HEK293 (cell line): ENCODE results near the gene TIGD1.

Source experiments
- CTCF ChIA-PET: fragments of 350-600 bp; formaldehyde crosslinking; extraction: SDS; loops from one replicate; lab custom pipeline; 2021; ENCODE audit warnings: antibody characterized with exemption; lab: Yijun Ruan, JAX
- POLR2A ChIA-PET: fragments of 300-600 bp; formaldehyde crosslinking; extraction: SDS; loops from one replicate; lab custom pipeline; 2020; ENCODE audit warnings: antibody characterized with exemption, inconsistent platforms; lab: Yijun Ruan, JAX
- H3K27ac ChIP-seq: fragments of 200-500 bp; sonication (Bioruptor generic); 2 replicates; pipeline ENCODE4 v1.5.1; 2014; ENCODE audit warnings: low read depth, low read length, control low read depth, inconsistent platforms; ENCODE audit errors: extremely low read depth
- H3K36me3 ChIP-seq, 2 experiments: fragments of 200-500 bp in 1 of 2; sonication (Bioruptor generic) in 1 of 2; 1 replicate in 1 of 2; 2 replicates in 1 of 2; pipeline ENCODE4 v1.5.1; 2014 to 2017; ENCODE audit warnings: inconsistent platforms in 2 of 2, low read length in 2 of 2; ENCODE audit not compliant: control insufficient read depth in 2 of 2, insufficient read depth in 1 of 2
- H3K4me1 ChIP-seq: fragments of 200-500 bp; sonication (Bioruptor generic); 2 replicates; pipeline ENCODE4 v1.5.1; 2014; ENCODE audit warnings: mild to moderate bottlenecking, low read length, inconsistent platforms; ENCODE audit not compliant: control insufficient read depth, insufficient read depth
- H3K4me3 ChIP-seq: 2 replicates; pipeline ENCODE4 v1.5.1; 2011; ENCODE audit warnings: low read depth, mild to moderate bottlenecking, control low read depth, low read length, moderate library complexity
- H3K9me3 ChIP-seq: fragments of 200-500 bp; sonication (Bioruptor generic); 2 replicates; pipeline ENCODE4 v1.5.1; 2014; ENCODE audit warnings: low read depth, low read length, inconsistent platforms; ENCODE audit not compliant: control insufficient read depth, insufficient read depth
- EGR2 ChIP-seq: fragments of 450-650 bp; formaldehyde crosslinking; IDR thresholded peaks from 2 replicates; pipeline ENCODE4 v1.5.1; 2016; ENCODE audit warnings: low read depth, missing biosample characterization, missing genetic modification characterization
- GLIS1 ChIP-seq: fragments of 450-650 bp; formaldehyde crosslinking; IDR thresholded peaks from 2 replicates; pipeline ENCODE4 v1.5.1; 2016; ENCODE audit warnings: missing biosample characterization, missing genetic modification characterization
- KLF17 ChIP-seq: fragments of 450-650 bp; formaldehyde crosslinking; IDR thresholded peaks from 2 replicates; pipeline ENCODE4 v1.5.1; 2016; ENCODE audit warnings: missing biosample characterization, missing genetic modification characterization
- KLF8 ChIP-seq: fragments of 450-650 bp; formaldehyde crosslinking; IDR thresholded peaks from 2 replicates; pipeline ENCODE4 v1.5.1; 2016; ENCODE audit warnings: missing biosample characterization, missing genetic modification characterization
- ZBTB48 ChIP-seq: fragments of 450-650 bp; formaldehyde crosslinking; IDR thresholded peaks from 2 replicates; pipeline ENCODE4 v1.5.1; 2016; ENCODE audit warnings: missing biosample characterization, missing genetic modification characterization
- ZNF175 ChIP-seq: fragments of 450-650 bp; formaldehyde crosslinking; IDR thresholded peaks from 2 replicates; pipeline ENCODE4 v1.5.1; 2016; ENCODE audit warnings: missing biosample characterization, missing genetic modification characterization
- ZNF26 ChIP-seq: fragments of 450-650 bp; formaldehyde crosslinking; IDR thresholded peaks from 2 replicates; pipeline ENCODE4 v1.5.1; 2016; ENCODE audit warnings: missing biosample characterization, missing genetic modification characterization
- ZNF394 ChIP-seq: fragments of 450-650 bp; formaldehyde crosslinking; IDR thresholded peaks from 2 replicates; pipeline ENCODE4 v1.5.1; 2016; ENCODE audit warnings: missing biosample characterization, missing genetic modification characterization, mild to moderate bottlenecking, moderate library complexity, borderline replicate concordance
- ZNF658 ChIP-seq: fragments of 450-650 bp; formaldehyde crosslinking; IDR thresholded peaks from 2 replicates; pipeline ENCODE4; 2016; ENCODE audit warnings: missing biosample characterization, missing genetic modification characterization
- ZNF701 ChIP-seq: fragments of 450-650 bp; formaldehyde crosslinking; IDR thresholded peaks from 2 replicates; pipeline ENCODE4 v1.5.1; 2016; ENCODE audit warnings: missing biosample characterization, missing genetic modification characterization
- ZNF747 ChIP-seq: fragments of 450-650 bp; formaldehyde crosslinking; IDR thresholded peaks from 2 replicates; pipeline ENCODE4 v1.5.1; 2016; ENCODE audit warnings: missing biosample characterization, missing genetic modification characterization
- ZNF830 ChIP-seq: fragments of 450-650 bp; IDR thresholded peaks from 2 replicates; pipeline ENCODE4 v1.5.0; 2018; ENCODE audit warnings: missing biosample characterization, missing genetic modification characterization, low read depth, mild to moderate bottlenecking, moderate library complexity
- ZNF843 ChIP-seq: fragments of 450-650 bp; formaldehyde crosslinking; IDR thresholded peaks from 2 replicates; pipeline ENCODE4 v1.5.1; 2016; ENCODE audit warnings: missing biosample characterization, missing genetic modification characterization
- ZSCAN4 ChIP-seq: fragments of 450-650 bp; formaldehyde crosslinking; IDR thresholded peaks from 2 replicates; pipeline ENCODE4 v1.5.1; 2017; ENCODE audit warnings: missing biosample characterization, missing genetic modification characterization
- TF ChIP-seq, protein P1 (sequence below): fragments of 450-650 bp; formaldehyde crosslinking; IDR thresholded peaks from 2 replicates; pipeline ENCODE4 v1.5.1; 2016; ENCODE audit warnings: missing biosample characterization, missing genetic modification characterization, borderline replicate concordance
- TF ChIP-seq, protein P2 (sequence below): fragments of 450-650 bp; formaldehyde crosslinking; IDR thresholded peaks from 2 replicates; pipeline ENCODE4 v1.5.1; 2017; ENCODE audit warnings: missing biosample characterization, missing genetic modification characterization
- TF ChIP-seq, protein P3 (sequence below): fragments of 450-650 bp; formaldehyde crosslinking; IDR thresholded peaks from 2 replicates; pipeline ENCODE4 v1.5.1; 2016; ENCODE audit warnings: missing biosample characterization, missing genetic modification characterization

Gene TIGD1

DNA sequence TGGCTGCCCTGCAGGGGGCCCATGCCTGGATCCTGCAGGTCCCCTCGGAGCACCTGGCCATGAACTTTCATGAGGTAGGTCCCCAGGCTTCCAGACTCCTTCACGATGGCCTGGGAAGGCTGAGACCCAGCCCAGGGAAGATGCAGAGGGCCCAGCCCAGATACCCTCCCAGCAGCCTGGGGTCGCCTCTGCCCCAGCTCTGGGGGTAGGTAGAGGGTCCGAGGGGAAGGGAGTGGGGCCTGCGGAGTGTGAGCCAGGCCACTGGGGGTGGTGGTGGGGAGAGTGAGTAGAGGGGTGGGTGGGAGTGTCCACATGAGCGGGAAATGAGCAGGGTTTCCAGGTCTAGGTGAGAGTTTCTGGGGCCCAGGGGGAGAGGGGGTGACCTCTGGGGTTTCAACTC, 25.6 kb downstream of the TIGD1 start (continued):
- TF ChIP-seq, protein P1, sequence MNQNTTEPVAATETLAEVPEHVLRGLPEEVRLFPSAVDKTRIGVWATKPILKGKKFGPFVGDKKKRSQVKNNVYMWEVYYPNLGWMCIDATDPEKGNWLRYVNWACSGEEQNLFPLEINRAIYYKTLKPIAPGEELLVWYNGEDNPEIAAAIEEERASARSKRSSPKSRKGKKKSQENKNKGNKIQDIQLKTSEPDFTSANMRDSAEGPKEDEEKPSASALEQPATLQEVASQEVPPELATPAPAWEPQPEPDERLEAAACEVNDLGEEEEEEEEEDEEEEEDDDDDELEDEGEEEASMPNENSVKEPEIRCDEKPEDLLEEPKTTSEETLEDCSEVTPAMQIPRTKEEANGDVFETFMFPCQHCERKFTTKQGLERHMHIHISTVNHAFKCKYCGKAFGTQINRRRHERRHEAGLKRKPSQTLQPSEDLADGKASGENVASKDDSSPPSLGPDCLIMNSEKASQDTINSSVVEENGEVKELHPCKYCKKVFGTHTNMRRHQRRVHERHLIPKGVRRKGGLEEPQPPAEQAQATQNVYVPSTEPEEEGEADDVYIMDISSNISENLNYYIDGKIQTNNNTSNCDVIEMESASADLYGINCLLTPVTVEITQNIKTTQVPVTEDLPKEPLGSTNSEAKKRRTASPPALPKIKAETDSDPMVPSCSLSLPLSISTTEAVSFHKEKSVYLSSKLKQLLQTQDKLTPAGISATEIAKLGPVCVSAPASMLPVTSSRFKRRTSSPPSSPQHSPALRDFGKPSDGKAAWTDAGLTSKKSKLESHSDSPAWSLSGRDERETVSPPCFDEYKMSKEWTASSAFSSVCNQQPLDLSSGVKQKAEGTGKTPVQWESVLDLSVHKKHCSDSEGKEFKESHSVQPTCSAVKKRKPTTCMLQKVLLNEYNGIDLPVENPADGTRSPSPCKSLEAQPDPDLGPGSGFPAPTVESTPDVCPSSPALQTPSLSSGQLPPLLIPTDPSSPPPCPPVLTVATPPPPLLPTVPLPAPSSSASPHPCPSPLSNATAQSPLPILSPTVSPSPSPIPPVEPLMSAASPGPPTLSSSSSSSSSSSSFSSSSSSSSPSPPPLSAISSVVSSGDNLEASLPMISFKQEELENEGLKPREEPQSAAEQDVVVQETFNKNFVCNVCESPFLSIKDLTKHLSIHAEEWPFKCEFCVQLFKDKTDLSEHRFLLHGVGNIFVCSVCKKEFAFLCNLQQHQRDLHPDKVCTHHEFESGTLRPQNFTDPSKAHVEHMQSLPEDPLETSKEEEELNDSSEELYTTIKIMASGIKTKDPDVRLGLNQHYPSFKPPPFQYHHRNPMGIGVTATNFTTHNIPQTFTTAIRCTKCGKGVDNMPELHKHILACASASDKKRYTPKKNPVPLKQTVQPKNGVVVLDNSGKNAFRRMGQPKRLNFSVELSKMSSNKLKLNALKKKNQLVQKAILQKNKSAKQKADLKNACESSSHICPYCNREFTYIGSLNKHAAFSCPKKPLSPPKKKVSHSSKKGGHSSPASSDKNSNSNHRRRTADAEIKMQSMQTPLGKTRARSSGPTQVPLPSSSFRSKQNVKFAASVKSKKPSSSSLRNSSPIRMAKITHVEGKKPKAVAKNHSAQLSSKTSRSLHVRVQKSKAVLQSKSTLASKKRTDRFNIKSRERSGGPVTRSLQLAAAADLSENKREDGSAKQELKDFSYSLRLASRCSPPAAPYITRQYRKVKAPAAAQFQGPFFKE (tag by site-specific recombination): no peak
- no peak for TF ChIP-seq ZNF175
- no peak for TF ChIP-seq ZNF701 (tag by site-specific recombination)
- TF ChIP-seq ZNF658 (tag by site-specific recombination): no peak
- no peak for TF ChIP-seq ZSCAN4
- TF ChIP-seq KLF17 (tag by site-specific recombination): no peak
- TF ChIP-seq ZNF843 (tag by site-specific recombination): no peak
- TF ChIP-seq ZNF747 (tag by site-specific recombination): no peak

DNA sequence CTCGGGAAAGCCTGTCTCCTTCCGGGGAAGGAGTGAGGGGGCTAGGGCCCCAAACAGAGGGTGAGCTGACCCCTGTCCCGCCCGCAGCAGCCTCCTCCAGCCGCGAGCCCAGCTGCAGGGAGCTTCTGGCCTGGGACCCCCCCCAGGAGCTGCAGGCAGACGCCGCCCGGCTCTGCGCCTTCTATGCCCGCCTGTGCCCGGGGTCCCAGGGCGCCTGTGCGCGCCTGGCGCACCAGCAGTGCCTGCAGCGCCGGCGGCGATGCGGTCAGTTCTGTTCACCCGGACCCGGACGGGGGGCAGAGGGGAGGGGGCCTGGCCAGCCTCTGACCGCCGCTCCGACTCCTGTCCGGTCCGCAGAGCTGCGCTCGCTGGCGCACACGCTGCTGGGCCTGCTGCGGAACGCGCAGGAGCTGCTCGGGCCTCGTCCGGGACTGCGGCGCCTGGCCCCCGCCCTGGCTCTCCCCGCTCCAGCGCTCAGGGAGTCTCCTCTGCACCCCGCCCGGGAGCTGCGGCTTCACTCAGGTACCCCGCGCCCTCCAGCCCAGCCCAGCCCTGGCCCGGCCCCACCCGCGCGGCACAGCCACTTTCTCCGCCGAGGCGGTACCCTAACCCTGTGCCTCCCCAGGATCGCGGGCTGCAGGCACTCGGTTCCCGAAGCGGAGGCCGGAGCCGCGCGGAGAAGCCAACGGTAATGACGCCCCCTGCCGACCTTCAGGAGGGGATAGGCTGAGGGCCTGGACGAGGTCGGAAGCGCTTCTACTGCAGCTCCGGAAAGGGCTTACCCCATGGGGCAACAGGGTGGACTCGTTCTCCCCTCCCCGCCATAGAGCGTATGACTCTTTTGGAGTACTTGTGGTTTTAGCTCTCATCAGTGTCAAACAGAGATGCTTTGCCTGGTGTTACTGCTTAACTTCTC, 26.4 kb downstream of the TIGD1 start:
- Histone ChIP-seq H3K27ac (peak overlapping the region; percentile 24; the same call in 1 of the 2 replicates), H3K36me3 (no peaks in the 10 kb centered on the region), H3K4me3 (peak overlapping the region; percentile 43), H3K4me1 (no peaks in the 10 kb centered on the region; the same call in 1 of the 2 replicates), H3K9me3 (no peaks in the 10 kb centered on the region)
- CTCF ChIA-PET: interaction anchor here (0.6 to 4.9 kb wide), 24 partner anchors 8 to 1465 kb away, joined by 3 to 77 read pairs (median 3); partner anchors contain the start of gene ECEL1
- POLR2A ChIA-PET: interaction anchor here (0.6 kb wide), 1 partner anchor 26 kb away, joined by 3 read pairs; the partner anchor contains the start of genes EIF4E2 and TIGD1
- TF ChIP-seq ZNF830 (tag by site-specific recombination) (no peak), GLIS1 (tag by site-specific recombination) (peak; percentile 41), ZBTB48 (peak; percentile 53; the same call in 1 of the 2 replicates), EGR2 (tag by site-specific recombination) (0 out of 2 replicates have a peak, but pooled peaks have one; percentile 18), ZNF747 (tag by site-specific recombination) (no peak), ZNF394 (tag by site-specific recombination) (peak; percentile 30; the same call in 1 of the 2 replicates), KLF8 (tag by site-specific recombination) (peak; percentile 54; the same call in 1 of the 2 replicates), ZNF26 (tag by site-specific recombination) (no peak)
- TF ChIP-seq, protein P2, sequence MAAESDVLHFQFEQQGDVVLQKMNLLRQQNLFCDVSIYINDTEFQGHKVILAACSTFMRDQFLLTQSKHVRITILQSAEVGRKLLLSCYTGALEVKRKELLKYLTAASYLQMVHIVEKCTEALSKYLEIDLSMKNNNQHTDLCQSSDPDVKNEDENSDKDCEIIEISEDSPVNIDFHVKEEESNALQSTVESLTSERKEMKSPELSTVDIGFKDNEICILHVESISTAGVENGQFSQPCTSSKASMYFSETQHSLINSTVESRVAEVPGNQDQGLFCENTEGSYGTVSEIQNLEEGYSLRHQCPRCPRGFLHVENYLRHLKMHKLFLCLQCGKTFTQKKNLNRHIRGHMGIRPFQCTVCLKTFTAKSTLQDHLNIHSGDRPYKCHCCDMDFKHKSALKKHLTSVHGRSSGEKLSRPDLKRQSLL: peak; percentile 80
- TF ChIP-seq, protein P3, sequence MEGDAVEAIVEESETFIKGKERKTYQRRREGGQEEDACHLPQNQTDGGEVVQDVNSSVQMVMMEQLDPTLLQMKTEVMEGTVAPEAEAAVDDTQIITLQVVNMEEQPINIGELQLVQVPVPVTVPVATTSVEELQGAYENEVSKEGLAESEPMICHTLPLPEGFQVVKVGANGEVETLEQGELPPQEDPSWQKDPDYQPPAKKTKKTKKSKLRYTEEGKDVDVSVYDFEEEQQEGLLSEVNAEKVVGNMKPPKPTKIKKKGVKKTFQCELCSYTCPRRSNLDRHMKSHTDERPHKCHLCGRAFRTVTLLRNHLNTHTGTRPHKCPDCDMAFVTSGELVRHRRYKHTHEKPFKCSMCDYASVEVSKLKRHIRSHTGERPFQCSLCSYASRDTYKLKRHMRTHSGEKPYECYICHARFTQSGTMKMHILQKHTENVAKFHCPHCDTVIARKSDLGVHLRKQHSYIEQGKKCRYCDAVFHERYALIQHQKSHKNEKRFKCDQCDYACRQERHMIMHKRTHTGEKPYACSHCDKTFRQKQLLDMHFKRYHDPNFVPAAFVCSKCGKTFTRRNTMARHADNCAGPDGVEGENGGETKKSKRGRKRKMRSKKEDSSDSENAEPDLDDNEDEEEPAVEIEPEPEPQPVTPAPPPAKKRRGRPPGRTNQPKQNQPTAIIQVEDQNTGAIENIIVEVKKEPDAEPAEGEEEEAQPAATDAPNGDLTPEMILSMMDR (tag by site-specific recombination): peak; percentile 95
